Measurements from ENCODE around the gene TMEM223.

DNA sequence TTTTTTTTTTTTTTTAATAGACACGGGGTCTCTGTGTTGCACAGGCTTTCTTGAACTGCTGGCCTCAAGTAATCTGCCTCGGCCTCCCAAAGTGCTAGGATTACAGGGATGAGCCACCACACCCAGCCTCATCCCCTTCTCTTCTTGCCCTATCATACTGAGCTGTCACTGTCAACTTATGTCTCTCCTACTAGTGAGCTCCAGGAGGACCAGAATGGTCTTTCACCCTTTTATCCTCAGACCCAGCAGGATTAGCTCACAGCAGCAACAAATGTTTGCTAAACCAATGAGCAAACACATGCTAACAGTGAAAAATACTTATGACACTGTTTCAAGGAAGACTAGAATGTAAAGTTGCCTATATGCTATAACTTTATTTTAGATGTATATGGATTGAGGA lies 19.9 kb upstream of the TMEM223 start:
- TF ChIP-seq, protein P1, sequence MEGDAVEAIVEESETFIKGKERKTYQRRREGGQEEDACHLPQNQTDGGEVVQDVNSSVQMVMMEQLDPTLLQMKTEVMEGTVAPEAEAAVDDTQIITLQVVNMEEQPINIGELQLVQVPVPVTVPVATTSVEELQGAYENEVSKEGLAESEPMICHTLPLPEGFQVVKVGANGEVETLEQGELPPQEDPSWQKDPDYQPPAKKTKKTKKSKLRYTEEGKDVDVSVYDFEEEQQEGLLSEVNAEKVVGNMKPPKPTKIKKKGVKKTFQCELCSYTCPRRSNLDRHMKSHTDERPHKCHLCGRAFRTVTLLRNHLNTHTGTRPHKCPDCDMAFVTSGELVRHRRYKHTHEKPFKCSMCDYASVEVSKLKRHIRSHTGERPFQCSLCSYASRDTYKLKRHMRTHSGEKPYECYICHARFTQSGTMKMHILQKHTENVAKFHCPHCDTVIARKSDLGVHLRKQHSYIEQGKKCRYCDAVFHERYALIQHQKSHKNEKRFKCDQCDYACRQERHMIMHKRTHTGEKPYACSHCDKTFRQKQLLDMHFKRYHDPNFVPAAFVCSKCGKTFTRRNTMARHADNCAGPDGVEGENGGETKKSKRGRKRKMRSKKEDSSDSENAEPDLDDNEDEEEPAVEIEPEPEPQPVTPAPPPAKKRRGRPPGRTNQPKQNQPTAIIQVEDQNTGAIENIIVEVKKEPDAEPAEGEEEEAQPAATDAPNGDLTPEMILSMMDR (IDR thresholded peaks at IDR 0.05) = no peak
- TF ChIP-seq POLR2A (IDR thresholded peaks at IDR 0.05) = no peak
